ENCODE results near the gene ZNF385B. TPM values are rescaled to one million over a fixed set of nuclear protein-coding genes. Genes with fewer than 3 reads are reported as not detected.
"Not testable (repeated sequence)": the region's sequence is repeated elsewhere in the genome, so short reads cannot be mapped to it uniquely, and the experiment has no call there.

The ZNF385B gene
- total RNA-seq, 1 experiment from 2014 or later = not detected

DNA sequence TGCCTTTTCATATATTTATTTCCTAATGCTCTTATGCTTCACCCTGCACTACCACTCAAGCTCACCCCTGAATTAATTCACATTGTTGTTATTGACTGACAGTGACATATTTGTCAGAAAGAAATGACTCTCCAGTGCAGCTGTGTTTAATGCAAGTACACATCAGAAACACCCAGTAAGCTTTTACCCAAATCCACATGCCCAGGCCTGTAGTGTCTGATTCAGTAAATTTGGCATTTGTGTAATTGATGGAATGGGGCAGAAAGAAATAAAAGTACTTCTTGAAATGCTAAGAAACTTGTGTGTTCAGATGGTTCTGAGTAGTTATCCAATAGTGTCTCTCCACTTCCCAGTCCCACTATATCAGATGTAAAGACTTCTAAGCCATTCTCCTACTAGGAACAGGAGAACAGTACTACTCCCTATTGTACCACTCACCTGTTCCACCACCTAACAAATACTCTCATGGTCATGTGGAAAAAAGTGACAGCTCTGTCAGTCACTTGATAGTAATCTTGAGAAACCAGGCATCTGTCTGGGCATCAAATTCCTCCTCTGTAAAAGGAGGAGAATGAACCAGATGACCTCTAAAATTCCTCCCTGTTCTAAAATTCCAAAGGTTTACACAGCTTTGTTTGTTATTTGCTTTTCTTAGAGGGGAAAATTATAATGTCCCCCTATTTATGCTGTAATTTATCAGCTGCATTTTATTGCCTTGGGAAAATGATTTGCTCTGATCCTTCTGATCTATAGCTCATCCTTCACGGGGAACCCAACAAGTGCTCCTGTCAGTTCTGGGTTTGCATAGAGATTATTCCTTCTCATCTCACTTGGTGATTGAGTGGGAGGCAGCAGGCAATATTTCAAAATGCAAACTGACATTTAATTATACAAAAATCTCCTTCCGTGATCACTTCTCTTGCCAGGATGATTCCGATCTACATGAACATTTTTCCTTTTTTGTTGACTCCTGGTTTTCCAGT is 70.9 kb downstream of the ZNF385B start:
- H2AFZ ChIP-seq (ENCODE audit: low read length) = no peak overlapping the region
- no peak for DNase-seq
- H3K79me2 ChIP-seq (ENCODE audit: low read length) = no peaks in the 10 kb centered on the region

DNA sequence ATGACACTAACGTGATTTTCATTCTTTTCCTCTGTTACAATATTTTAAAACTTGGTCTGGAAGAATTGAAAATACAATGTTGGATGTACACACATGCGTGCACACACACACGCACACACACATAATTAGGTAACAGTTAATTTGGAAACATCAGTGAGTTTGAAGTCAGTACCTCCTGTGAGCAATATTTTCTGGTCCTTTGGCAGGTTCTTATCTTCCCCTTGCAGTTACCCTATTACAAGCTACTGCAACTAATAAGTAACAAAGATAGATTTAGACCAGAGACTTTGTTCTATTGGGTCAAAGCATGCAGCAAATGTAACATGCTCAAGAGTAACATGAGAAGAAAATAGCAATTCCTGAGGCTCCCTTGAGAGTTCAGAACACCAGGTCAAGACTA is 73.3 kb downstream of the ZNF385B start:
- Histone ChIP-seq H3K27ac (ENCODE audit: low read length) (no peak overlapping the region), H3K4me3 (ENCODE audit: low read length) (no peak overlapping the region), H3K27me3 (ENCODE audit: low read length) (no peaks in the 10 kb centered on the region), H3K4me2 (ENCODE audit: low read depth, low read length, poor library complexity, severe bottlenecking) (no peak overlapping the region), H3K4me1 (ENCODE audit: low read length) (no peaks in the 10 kb centered on the region), H3K9me3 (ENCODE audit: low read length) (no peaks in the 10 kb centered on the region), H3K9me2 (replicated peaks; ENCODE audit: insufficient read depth, low read length) (no peaks in the 10 kb centered on the region), H2AFZ (ENCODE audit: low read length) (no peak overlapping the region), H4K20me1 (ENCODE audit: insufficient read depth, low read depth, low read length) (no peaks in the 10 kb centered on the region), H3K36me3 (ENCODE audit: insufficient read depth, low read length) (no peaks in the 10 kb centered on the region), H3K79me2 (ENCODE audit: low read length) (no peaks in the 10 kb centered on the region), H3K9ac (ENCODE audit: low read length) (no peak overlapping the region)
- no peak for DNase-seq

More for the DNA sequence above, 70.9 kb downstream of the ZNF385B start:
- H3K9me2 ChIP-seq (replicated peaks; ENCODE audit: insufficient read depth, low read length) = no peaks in the 10 kb centered on the region
- no peaks in the 10 kb centered on the region for H3K4me1 ChIP-seq (ENCODE audit: low read length)
- H3K4me3 ChIP-seq (ENCODE audit: low read length) = no peak overlapping the region
- H3K27ac ChIP-seq (ENCODE audit: low read length) = no peak overlapping the region
- no peaks in the 10 kb centered on the region for H3K36me3 ChIP-seq (ENCODE audit: insufficient read depth, low read length)
- no peak overlapping the region for H3K9ac ChIP-seq (ENCODE audit: low read length)
- H3K9me3 ChIP-seq (ENCODE audit: low read length) = no peaks in the 10 kb centered on the region
- H3K4me2 ChIP-seq (ENCODE audit: low read depth, low read length, poor library complexity, severe bottlenecking) = no peak overlapping the region
- no peaks in the 10 kb centered on the region for H3K27me3 ChIP-seq (ENCODE audit: low read length)
- H4K20me1 ChIP-seq (ENCODE audit: insufficient read depth, low read depth, low read length) = no peaks in the 10 kb centered on the region

DNA sequence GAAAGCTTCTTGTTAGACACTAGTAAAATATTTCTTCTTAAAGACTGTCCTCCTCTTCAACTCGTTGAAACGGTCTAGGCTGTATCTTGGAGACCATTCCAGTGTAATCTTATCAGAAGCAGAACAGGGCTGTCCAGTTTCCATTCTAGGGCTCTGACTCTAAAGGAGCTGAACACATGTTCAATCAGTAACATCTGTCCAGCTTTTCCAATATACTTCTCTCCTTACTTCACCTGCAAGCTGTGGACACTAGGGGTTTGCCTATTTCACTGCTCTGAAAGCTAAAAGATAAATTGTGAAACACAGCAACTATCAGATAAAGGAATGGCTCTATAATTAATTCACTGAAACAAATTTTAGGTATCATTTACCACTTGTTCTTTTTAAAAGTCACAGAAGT is 73.8 kb downstream of the ZNF385B start:
- H3K27ac ChIP-seq (ENCODE audit: low read length) = no peak overlapping the region
- H4K20me1 ChIP-seq (ENCODE audit: insufficient read depth, low read depth, low read length) = no peaks in the 10 kb centered on the region
- H3K4me3 ChIP-seq (ENCODE audit: low read length) = no peak overlapping the region
- no peak overlapping the region for H2AFZ ChIP-seq (ENCODE audit: low read length)
- no peaks in the 10 kb centered on the region for H3K9me2 ChIP-seq (replicated peaks; ENCODE audit: insufficient read depth, low read length)
- H3K9me3 ChIP-seq (ENCODE audit: low read length) = no peaks in the 10 kb centered on the region
- H3K79me2 ChIP-seq (ENCODE audit: low read length) = no peaks in the 10 kb centered on the region
- no peak for DNase-seq
- no peaks in the 10 kb centered on the region for H3K36me3 ChIP-seq (ENCODE audit: insufficient read depth, low read length)
- no peaks in the 10 kb centered on the region for H3K4me1 ChIP-seq (ENCODE audit: low read length)
- no peak overlapping the region for H3K4me2 ChIP-seq (ENCODE audit: low read depth, low read length, poor library complexity, severe bottlenecking)
- no peaks in the 10 kb centered on the region for H3K27me3 ChIP-seq (ENCODE audit: low read length)
- H3K9ac ChIP-seq (ENCODE audit: low read length) = no peak overlapping the region

DNA sequence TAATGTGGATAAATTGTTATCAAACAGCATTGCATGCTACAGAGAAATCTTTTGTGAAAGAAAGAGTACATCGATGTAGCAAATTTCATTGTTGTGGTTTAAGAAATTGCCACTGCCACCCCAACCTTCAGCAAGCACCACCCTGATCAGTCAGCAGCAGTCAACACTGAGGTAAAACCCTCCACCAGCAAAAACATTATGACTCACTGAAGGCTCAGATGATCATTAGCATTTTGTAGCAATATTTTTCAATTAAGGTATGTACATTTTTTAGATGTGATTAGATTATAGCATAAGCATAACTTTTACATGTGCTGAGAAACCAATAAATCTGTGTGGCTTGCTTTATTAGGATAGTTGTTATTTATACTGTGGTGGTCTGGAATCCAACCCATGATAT is 75.5 kb downstream of the ZNF385B start:
- Histone ChIP-seq H3K27me3 (ENCODE audit: low read length) (no peaks in the 10 kb centered on the region), H3K9me2 (replicated peaks; ENCODE audit: insufficient read depth, low read length) (no peaks in the 10 kb centered on the region), H3K9ac (ENCODE audit: low read length) (no peak overlapping the region), H3K27ac (ENCODE audit: low read length) (no peak overlapping the region), H3K36me3 (ENCODE audit: insufficient read depth, low read length) (no peaks in the 10 kb centered on the region), H4K20me1 (ENCODE audit: insufficient read depth, low read depth, low read length) (no peaks in the 10 kb centered on the region), H3K9me3 (ENCODE audit: low read length) (no peaks in the 10 kb centered on the region), H3K4me3 (ENCODE audit: low read length) (no peak overlapping the region), H3K4me1 (ENCODE audit: low read length) (no peaks in the 10 kb centered on the region), H3K79me2 (ENCODE audit: low read length) (no peaks in the 10 kb centered on the region), H3K4me2 (ENCODE audit: low read depth, low read length, poor library complexity, severe bottlenecking) (no peak overlapping the region), H2AFZ (ENCODE audit: low read length) (no peak overlapping the region)
- no peak for DNase-seq

DNA sequence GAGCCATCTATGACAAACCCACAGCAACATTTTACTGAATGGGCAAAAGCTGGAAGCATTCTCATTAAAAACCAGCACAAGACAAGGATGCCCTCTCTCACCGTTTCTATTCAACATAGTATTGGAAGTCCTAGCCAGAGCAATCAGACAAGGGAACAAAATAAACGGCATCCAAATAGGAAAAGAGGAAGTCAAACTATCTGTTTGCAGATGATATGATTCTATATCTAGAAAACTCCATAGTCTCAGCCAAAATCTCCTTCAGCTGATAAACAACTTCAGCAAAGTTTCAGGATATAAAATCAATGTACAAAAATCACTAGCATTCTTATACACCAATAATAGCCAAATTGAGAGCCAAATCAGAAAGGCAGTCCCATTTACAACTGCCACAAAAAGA is 79.1 kb downstream of the ZNF385B start:
- H3K4me3 ChIP-seq (ENCODE audit: low read length); H3K4me1 ChIP-seq (ENCODE audit: low read length); H2AFZ ChIP-seq (ENCODE audit: low read length); H3K27me3 ChIP-seq (ENCODE audit: low read length); H3K9me3 ChIP-seq (ENCODE audit: low read length); DNase-seq; H3K9ac ChIP-seq (ENCODE audit: low read length); H4K20me1 ChIP-seq (ENCODE audit: insufficient read depth, low read depth, low read length); H3K79me2 ChIP-seq (ENCODE audit: low read length); H3K4me2 ChIP-seq (ENCODE audit: low read depth, low read length, poor library complexity, severe bottlenecking); H3K27ac ChIP-seq (ENCODE audit: low read length); H3K36me3 ChIP-seq (ENCODE audit: insufficient read depth, low read length); H3K9me2 ChIP-seq (replicated peaks; ENCODE audit: insufficient read depth, low read length): not testable (repeated sequence)

DNA sequence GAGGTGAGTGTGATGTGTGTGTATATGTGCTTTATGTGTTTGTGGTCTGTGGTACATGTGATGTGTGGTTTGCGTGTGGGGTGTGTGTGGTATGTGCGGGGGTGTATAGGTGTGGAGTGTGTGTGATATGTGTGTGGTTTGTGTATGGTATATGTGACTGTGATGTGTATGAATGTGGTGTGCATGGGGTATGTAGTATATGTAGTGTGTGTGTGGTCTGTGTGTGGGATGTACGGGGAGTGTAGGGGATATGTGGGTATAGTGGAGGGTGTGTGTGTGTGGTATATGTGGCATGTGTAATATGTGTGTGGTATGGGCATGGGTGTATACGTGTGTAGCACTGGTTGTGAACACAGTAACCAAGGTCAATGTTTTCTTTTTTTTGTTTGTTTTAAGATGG is 87.4 kb downstream of the ZNF385B start:
- Histone ChIP-seq H3K9me3 (ENCODE audit: low read length) (no peaks in the 10 kb centered on the region), H3K9me2 (replicated peaks; ENCODE audit: insufficient read depth, low read length) (no peaks in the 10 kb centered on the region), H3K27ac (ENCODE audit: low read length) (no peak overlapping the region), H2AFZ (ENCODE audit: low read length) (no peak overlapping the region), H3K36me3 (ENCODE audit: insufficient read depth, low read length) (no peaks in the 10 kb centered on the region), H3K9ac (ENCODE audit: low read length) (no peak overlapping the region), H3K4me2 (ENCODE audit: low read depth, low read length, poor library complexity, severe bottlenecking) (no peak overlapping the region), H3K4me1 (ENCODE audit: low read length) (no peaks in the 10 kb centered on the region), H4K20me1 (ENCODE audit: insufficient read depth, low read depth, low read length) (no peaks in the 10 kb centered on the region), H3K27me3 (ENCODE audit: low read length) (no peaks in the 10 kb centered on the region), H3K4me3 (ENCODE audit: low read length) (no peak overlapping the region), H3K79me2 (ENCODE audit: low read length) (no peaks in the 10 kb centered on the region)
- no peak for DNase-seq

DNA sequence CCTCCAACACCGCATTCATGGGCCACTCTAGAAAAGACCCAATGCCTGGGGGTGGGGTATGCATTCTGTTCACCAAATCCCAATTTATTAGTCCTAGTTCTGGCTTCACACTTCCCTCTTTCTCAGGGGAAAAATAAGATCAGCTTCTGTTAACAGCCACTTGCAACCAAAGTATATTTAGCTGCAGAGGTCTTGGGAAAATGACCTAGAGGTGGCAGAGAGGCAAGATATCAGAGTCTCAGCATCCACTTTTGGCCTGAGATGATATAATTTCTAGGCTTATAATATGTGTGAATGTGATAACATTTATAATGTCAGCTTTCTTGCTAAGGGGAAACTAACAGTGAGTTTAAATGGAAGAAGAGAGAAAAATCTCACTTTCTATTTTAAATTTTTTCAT is 89.1 kb downstream of the ZNF385B start:
- Histone ChIP-seq H2AFZ (ENCODE audit: low read length) (no peak overlapping the region), H3K9ac (ENCODE audit: low read length) (no peak overlapping the region), H3K79me2 (ENCODE audit: low read length) (no peaks in the 10 kb centered on the region), H3K4me3 (ENCODE audit: low read length) (no peak overlapping the region), H3K9me2 (replicated peaks; ENCODE audit: insufficient read depth, low read length) (no peaks in the 10 kb centered on the region), H3K4me2 (ENCODE audit: low read depth, low read length, poor library complexity, severe bottlenecking) (no peak overlapping the region), H3K9me3 (ENCODE audit: low read length) (no peaks in the 10 kb centered on the region), H3K4me1 (ENCODE audit: low read length) (no peaks in the 10 kb centered on the region), H3K27ac (ENCODE audit: low read length) (no peak overlapping the region), H4K20me1 (ENCODE audit: insufficient read depth, low read depth, low read length) (no peaks in the 10 kb centered on the region), H3K36me3 (ENCODE audit: insufficient read depth, low read length) (no peaks in the 10 kb centered on the region), H3K27me3 (ENCODE audit: low read length) (no peaks in the 10 kb centered on the region)
- DNase-seq = no peak

DNA sequence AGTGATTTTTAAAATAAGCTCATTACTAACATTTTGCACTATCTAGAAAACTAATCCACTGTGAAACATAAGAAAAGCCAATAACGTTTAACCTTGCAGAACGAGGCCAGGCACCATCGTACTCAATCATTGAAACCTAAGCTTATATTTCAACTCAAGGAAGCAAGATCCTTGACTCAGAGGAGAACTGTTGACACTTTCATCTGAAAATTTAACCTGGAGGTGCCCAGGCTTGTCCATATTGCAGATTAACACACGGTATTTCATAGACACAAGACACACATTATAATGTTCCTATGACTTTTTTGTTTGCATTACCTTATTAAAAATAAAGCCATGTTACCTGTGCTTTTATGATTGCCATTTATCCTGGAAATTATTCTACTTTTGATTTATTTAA is 89.6 kb downstream of the ZNF385B start:
- H3K4me3 ChIP-seq (ENCODE audit: low read length) = no peak overlapping the region

More for the DNA sequence above, 89.6 kb downstream of the ZNF385B start:
- no peak overlapping the region for H3K4me2 ChIP-seq (ENCODE audit: low read depth, low read length, poor library complexity, severe bottlenecking)
- H3K4me1 ChIP-seq (ENCODE audit: low read length) = no peaks in the 10 kb centered on the region
- H3K36me3 ChIP-seq (ENCODE audit: insufficient read depth, low read length) = no peaks in the 10 kb centered on the region
- H4K20me1 ChIP-seq (ENCODE audit: insufficient read depth, low read depth, low read length) = no peaks in the 10 kb centered on the region
- no peaks in the 10 kb centered on the region for H3K79me2 ChIP-seq (ENCODE audit: low read length)
- no peak overlapping the region for H2AFZ ChIP-seq (ENCODE audit: low read length)
- H3K27me3 ChIP-seq (ENCODE audit: low read length) = no peaks in the 10 kb centered on the region
- no peak for DNase-seq
- no peak overlapping the region for H3K27ac ChIP-seq (ENCODE audit: low read length)
- H3K9me2 ChIP-seq (replicated peaks; ENCODE audit: insufficient read depth, low read length) = no peaks in the 10 kb centered on the region
- no peaks in the 10 kb centered on the region for H3K9me3 ChIP-seq (ENCODE audit: low read length)
- no peak overlapping the region for H3K9ac ChIP-seq (ENCODE audit: low read length)

Data from Karpas-422 (cell line).